HG02943 (cell line): ENCODE results near the gene ETV6.

Experiments used
- ATAC-seq: cut with Tn5 transposase; IDR thresholded peaks from one replicate; pipeline ENCODE4 v1.9.1; 2021; ENCODE audit warnings: mild to moderate bottlenecking, low read depth, moderate library complexity; ENCODE audit not compliant: unreplicated experiment

ETV6 gene

GRCh38 chr12:11755302-11755930, 105.9 kb downstream of the ETV6 start:
- no peak for ATAC-seq

- ATAC-seq: no peak
Observed at GRCh38 chr12:11756022-11756421, 106.5 kb downstream of the ETV6 start.

- no peak for ATAC-seq
Observed at GRCh38 chr12:11756523-11756922, 107.0 kb downstream of the ETV6 start.

- no peak for ATAC-seq
Observed at GRCh38 chr12:11757095-11757494, 107.6 kb downstream of the ETV6 start.

GRCh38 chr12:11757531-11757930, 108.1 kb downstream of the ETV6 start:
- ATAC-seq: no peak

GRCh38 chr12:11758087-11758486, 108.6 kb downstream of the ETV6 start:
- no peak for ATAC-seq

GRCh38 chr12:11758510-11759493, 109.3 kb downstream of the ETV6 start:
- peak; percentile 47 for ATAC-seq

GRCh38 chr12:11759494-11759878, 110.0 kb downstream of the ETV6 start:
- ATAC-seq: no peak

GRCh38 chr12:11759899-11760298, 110.4 kb downstream of the ETV6 start:
- ATAC-seq: no peak

- peak; percentile 47 for ATAC-seq
Observed at GRCh38 chr12:11761869-11762567, 112.5 kb downstream of the ETV6 start.

- no peak for ATAC-seq
Observed at GRCh38 chr12:11762723-11763326, 113.4 kb downstream of the ETV6 start.

GRCh38 chr12:11763760-11764520, 114.5 kb downstream of the ETV6 start:
- ATAC-seq: no peak

- ATAC-seq: no peak
Observed at GRCh38 chr12:11764837-11765236, 115.4 kb downstream of the ETV6 start.

GRCh38 chr12:11765421-11765816, 115.9 kb downstream of the ETV6 start:
- peak; percentile 18 for ATAC-seq

- ATAC-seq: peak; percentile 47
Observed at GRCh38 chr12:11765817-11766794, 116.6 kb downstream of the ETV6 start.

- no peak for ATAC-seq
Observed at GRCh38 chr12:11767029-11767724, 117.7 kb downstream of the ETV6 start.

GRCh38 chr12:11767798-11768197, 118.3 kb downstream of the ETV6 start:
- no peak for ATAC-seq

- no peak for ATAC-seq
Observed at GRCh38 chr12:11768233-11768965, 118.9 kb downstream of the ETV6 start.
